GM12891 (cell line): Measurements from ENCODE around the gene DNAJC21.

Experiments
- POLR2A ChIP-seq: IDR thresholded peaks from 2 replicates; pipeline ENCODE4 v1.6.1; 2011; ENCODE audit warnings: low read depth, low read length, control low read depth
- POLR2AphosphoS5 ChIP-seq: IDR thresholded peaks from 2 replicates; pipeline ENCODE4 v1.6.1; 2011; ENCODE audit warnings: low read depth, low read length, control low read depth
- SPI1 ChIP-seq: IDR thresholded peaks from 2 replicates; pipeline ENCODE4 v1.6.1; 2011; ENCODE audit warnings: low read depth, low read length, control low read depth
- TAF1 ChIP-seq: IDR thresholded peaks from 2 replicates; pipeline ENCODE4 v1.6.1; 2011; ENCODE audit warnings: low read depth, low read length, control low read depth

- TF ChIP-seq POLR2A (no peak), SPI1 (no peak), TAF1 (no peak), POLR2AphosphoS5 (no peak)
These were observed 31.0 kb upstream of the DNAJC21 start for GRCh38 chr5:34898258-34898895.
